Measurements from ENCODE around the gene ADGRL3.

DNA sequence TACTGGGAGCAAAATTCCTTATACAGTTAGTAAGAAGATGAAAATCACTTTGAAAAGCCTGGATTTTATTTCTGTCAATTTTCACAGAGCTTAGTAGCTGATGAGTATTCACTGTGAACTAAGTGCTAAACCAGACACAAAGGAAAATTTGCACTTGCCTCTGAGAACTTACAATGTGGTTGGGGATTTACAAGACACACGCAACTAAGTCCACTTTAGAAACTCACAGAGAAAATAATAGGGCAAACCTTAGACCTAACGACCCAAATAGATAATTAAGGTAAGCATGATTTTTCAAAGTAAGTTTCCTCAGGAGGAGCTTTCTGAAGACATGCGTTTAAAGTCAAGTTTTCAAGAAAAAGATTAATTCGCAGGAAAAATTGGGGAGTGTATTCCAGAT lies 708.9 kb downstream of the ADGRL3 start:
- TF ChIP-seq, protein P1, sequence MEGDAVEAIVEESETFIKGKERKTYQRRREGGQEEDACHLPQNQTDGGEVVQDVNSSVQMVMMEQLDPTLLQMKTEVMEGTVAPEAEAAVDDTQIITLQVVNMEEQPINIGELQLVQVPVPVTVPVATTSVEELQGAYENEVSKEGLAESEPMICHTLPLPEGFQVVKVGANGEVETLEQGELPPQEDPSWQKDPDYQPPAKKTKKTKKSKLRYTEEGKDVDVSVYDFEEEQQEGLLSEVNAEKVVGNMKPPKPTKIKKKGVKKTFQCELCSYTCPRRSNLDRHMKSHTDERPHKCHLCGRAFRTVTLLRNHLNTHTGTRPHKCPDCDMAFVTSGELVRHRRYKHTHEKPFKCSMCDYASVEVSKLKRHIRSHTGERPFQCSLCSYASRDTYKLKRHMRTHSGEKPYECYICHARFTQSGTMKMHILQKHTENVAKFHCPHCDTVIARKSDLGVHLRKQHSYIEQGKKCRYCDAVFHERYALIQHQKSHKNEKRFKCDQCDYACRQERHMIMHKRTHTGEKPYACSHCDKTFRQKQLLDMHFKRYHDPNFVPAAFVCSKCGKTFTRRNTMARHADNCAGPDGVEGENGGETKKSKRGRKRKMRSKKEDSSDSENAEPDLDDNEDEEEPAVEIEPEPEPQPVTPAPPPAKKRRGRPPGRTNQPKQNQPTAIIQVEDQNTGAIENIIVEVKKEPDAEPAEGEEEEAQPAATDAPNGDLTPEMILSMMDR (conservative IDR thresholded peaks at IDR 0.05), result no peak
- TF ChIP-seq ZFX (IDR thresholded peaks at IDR 0.05), result no peak
